T follicular helper cell (primary cell): ENCODE measurements around the gene TNFRSF13B.

ENCODE experiments used
- DNase-seq: peaks from one replicate; pipeline ENCODE4 v3.0.0-alpha.2; 2020; ENCODE audit warnings: low read depth

The TNFRSF13B gene

DNA sequence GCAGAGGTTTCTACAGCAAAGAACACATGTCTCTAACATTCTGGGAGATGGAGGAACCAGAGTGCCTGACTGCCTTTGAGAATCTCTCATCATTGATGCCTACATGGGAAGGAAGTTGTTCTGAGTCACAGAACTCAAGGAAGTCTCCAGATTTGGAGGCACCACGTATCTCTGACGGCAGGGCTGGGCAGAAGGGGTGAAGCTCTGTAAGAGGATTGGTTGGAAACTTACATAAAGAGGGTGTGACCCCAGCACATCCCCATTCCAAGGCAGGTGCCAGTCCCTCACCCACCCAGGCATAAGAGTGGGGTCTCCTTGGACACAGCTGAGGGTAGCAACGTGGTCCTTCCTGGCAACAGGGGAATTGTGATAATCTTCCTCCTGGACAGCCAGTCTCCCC is 17.4 kb downstream of the TNFRSF13B start:
- no peak for DNase-seq

DNA sequence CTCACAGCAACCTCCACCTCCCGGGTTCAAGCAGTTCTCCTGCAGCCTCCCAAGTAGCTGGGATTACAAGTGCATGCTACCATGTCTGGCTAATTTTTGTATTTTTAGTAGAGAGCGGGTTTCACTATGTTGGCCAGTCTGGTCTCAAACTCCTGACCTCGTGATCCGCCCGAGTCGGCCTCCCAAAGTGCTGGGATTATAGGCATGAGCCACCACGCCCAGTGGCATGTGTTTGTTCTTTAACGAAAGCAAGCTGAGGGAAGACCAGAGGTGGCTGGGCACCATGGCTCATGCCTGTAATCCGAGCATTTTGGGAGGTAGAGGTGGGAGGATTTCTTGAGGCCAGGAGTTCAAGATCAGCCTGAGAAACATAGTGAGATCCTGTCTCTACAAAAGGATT is 18.1 kb downstream of the TNFRSF13B start:
- no peak for DNase-seq

DNA sequence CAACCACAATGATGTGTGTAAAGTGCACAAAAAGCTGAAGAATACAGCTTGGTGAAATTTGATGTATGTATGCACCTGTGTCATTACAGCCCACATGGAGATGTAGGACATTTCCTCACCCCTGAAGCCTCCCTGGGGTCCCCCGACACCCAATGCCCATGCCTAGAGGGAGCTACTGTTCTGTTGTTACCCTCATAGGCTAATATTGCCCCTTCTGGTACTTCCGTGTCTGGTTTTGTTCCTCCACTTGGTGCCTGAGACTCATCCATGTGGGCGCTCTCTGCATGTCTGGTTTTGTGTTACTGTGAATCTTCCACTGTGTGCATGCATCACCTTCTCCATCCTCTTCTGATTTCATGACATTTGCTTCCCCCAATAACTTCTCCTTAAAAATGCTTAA is 18.6 kb downstream of the TNFRSF13B start:
- DNase-seq: no peak

DNA sequence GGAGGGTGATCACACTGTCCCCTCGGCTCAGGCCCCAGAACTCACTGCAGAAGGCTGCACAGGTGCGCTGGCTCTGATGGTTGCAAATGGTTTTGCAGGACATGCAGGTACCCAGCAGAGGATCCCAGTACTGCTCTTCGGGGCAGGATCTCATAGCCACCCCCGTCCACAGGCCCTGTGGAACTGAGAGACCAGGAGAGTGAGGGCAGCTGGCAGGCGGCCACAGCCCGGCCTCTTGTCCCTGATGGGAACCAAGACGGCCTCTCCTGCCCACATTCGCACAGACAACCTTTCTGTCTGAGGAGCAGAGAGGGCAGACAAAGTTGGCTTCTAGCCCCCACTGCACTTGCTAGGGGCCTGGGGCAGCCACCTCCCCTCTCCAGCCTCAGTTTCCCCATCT is 19.5 kb downstream of the TNFRSF13B start:
- DNase-seq: no peak

DNA sequence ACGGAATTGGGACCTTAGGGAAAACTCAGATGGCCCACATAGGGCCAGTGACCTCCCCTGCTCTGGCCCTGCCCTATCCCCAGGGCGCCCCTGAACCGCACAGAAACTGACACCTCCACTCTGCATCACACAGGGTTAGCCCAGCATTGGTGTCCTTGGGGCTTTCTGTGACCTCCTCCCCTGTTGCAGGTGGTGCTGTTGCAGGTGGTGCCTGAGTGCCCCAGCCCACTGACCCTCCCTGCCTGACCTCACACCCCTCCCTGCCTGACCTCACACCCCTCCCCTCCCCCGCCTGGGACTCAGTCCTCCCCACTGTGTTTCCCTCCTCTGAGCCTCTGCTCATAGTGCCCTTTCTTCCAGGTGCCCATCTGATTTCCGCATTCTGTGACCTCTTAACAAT is 21.4 kb downstream of the TNFRSF13B start:
- DNase-seq: no peak

DNA sequence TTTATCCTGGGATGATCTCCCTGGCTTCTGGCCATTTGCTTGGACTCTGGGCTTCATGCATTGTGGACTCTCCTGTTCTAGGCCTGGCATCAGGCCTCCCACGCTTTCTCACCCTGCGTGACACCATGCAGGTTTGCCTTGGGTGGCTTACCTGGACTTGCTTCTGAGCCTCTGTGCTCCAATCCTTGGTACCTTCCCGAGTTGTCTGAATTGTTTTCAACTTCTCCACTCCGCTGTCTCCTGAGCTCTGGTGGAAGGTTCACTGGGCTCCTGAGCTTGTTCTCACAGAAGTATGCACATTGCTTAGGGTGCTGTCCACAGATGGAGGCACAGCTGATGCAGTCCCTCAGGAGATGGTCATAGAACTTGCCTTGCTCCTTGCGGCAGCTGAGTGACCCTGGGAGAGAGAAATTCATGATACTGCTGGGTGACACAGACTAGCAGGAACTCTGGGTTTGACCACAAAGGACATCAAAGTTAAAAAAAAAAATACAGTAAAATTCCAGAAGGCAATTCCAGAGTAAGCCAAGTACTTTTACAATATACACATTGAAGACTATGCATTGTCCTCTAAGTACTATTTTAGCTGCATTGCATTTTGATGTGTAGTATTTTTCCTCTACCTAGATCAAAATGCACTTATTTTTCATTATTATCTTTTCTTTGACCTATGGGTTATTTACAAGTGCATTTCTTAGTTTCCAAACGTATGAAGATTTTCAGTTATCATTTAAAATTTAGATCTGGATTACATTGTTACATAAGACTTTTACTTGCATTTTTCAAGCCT is 23.1 kb downstream of the TNFRSF13B start:
- no peak for DNase-seq

DNA sequence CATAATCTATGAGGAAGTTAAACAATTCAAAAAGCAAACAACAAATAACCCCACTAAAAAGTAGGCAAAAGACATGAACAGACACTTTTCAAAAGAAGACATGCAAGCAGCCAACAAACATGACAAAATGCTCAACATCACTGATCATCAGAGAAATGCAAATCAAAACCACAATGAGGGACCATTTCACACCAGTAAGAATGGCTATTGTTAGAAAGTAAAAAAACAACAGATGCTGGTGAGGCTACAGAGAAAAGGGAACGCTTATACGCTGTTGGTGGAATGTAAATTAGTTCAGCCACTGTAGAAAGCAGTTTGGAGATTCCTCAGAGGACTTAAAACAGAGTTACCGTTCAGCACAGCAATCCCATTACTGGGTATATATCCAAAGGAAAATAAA is 24.4 kb downstream of the TNFRSF13B start:
- no peak for DNase-seq

DNA sequence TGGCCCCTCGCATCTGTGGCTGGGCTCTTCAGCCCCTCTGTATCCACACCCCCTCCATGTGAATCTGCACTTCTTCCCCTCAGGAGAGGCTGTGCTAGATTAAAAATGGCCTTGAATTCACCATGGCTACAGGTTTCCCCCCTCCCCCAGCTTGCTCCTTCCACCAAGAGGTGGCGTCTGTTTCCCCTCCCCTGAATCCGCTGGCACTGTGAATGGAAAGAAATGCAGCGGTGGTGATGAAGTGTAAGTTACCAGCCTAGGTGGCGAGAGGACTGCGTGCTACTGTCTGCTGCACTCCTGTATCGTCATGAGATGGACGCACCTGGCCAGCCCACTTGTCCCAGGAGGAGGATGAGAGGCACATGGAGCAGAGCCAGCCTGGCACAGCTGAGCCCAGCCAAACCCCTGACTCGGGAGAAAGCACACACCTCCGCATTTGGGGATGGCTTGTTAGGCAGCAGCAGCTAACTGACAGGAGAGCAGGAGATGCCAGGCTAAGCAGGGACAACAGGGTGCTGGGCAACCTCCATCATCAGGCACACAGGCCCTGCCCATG is 26.2 kb downstream of the TNFRSF13B start:
- DNase-seq: no peak

DNA sequence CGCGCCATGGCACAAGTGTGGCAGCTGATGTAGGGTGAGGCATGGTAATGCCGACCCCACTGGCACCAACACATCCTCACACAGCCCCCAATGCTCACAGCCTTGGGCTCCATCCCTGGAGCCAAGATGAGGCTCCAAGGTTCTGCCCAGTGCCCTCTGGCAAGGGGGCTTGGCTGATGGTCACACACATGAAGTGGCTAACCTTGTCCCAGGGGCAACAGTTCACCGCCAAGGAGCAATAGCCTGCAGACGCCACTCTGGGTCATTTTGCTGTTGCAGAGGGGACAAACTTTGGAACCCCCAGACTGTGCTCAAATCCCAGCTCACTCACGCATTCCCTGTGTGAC is 26.8 kb downstream of the TNFRSF13B start:
- no peak for DNase-seq

DNA sequence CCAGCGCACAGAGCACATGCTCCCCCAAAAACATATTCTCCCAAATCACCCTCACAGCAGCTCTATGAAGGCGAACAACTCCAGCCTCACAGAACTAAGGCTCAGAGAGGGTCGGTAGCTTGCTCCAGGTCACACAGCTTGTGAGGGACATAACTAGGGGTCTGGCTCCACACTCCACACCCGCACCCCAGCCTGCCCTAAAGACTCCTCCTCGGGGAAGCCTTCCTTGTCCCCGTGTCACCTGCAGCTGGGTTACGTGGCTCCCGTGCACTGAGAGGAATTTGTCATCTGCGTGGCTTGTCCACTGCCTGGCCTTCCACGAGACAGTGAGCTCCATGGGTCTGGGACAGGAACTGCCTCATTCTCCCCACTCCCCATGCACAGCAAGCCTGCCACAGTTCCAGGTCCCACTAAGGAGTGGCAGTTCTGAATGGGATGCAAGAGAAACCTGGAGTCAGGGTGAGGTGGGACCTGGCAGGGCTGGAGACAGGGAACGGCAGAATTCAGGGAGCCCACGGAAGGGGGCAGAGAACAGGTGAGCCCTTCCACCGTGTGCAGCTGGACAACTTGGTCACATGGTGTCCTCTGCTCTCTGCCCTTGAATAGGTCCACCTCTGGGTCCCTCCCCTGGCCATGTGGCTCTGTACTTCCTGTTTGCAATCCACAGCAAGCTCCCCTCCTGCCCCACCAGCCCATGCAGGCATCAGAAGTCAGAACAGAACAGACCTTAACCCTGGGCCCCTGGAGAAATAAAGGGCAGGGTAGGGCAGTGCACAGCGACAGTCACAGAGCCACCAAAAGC is 27.4 kb downstream of the TNFRSF13B start:
- DNase-seq: no peak

DNA sequence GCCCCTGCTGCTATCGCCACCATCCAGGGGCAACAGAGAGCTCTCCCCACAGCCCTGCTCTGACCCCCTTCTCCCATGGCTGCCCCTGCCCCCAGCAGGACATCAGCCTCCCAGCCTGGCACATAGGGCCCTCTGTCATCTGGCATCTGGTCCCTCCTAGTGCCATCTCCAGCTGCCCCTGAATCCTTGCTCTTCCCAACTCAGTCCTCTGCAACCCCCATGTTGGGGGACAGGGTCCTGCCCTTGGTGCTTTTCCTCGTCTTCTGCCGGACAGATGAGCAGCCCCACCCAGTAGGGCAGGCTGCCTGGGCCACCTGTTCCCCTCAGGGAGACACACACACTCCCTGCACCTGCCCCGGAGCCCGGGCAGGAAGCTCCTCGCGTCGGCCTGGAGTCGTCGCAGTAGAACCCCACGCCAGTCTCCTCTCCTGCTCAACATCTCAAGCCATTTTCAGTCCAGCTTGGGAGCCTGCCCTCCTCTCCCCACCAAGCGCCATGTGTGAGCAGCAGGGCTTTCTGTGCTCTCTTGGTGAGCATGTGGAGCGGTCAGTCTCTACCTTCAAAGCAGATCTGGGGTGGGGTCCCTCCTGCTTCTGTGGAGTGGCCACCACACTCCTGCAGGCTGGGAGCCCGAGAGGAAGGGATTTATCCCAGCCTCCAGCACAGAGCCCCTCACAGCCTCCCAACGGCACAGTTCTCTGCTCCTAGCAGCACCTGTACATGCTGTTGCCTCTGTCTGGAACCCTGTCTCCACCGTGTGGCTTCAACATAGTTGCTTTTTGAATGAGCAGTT is 28.2 kb downstream of the TNFRSF13B start:
- DNase-seq: no peak

DNA sequence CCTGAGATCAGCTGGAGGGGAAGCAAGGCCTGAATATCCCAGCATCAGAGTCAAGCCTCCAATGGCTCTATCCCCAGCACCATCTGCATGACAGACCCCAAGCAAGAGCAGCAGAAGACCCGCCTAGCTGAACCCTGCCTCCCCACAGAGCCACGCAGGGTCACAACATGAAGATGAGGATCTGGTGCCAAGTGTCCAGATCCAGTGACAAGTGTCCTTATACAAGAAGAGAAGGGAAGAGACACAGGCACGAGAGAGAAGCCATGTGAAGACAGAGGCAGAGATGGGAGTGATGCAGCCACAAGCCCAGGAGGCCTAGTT is 28.9 kb downstream of the TNFRSF13B start:
- no peak for DNase-seq

DNA sequence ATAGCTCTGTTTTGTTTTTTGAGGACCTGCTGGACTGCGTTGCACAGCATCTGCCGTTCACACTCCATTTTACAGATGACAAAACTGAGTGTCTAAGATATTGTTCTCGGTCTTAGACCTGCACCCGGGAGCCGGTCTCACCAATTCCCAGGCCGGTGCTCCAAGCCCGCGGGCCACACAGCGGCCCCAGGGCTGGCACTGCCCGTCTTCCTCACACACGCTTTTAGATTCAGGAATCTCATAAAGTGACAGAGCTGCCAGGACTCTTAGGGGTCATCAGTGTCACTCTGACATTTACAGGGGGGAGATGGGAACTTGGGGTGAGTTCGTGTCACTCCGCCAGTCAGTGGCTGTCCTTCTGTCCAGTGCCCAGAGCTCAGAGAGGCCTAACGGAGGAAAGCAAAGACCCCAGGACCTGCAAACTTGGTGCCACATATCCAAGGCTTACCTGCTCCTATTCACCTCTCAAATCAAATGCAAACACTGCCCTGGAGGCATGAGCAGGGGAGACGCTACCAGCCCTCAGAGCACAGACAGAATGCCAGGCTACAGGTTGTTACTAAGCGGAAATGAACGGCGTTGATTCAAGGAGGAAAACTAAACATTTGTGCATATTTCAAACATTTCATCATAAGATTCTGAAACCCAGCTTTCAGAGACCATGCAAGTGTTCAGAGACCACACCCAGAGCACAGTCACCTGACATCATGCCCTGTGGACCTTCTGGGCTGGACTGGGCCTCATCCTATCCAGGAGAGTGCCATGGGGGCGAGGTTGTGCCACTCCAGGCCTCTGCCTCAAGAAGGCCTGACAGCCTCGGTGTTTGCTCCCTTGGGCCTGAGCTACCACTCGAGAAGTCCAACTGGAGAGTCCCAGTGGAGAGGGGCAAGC is 29.5 kb downstream of the TNFRSF13B start:
- no peak for DNase-seq

DNA sequence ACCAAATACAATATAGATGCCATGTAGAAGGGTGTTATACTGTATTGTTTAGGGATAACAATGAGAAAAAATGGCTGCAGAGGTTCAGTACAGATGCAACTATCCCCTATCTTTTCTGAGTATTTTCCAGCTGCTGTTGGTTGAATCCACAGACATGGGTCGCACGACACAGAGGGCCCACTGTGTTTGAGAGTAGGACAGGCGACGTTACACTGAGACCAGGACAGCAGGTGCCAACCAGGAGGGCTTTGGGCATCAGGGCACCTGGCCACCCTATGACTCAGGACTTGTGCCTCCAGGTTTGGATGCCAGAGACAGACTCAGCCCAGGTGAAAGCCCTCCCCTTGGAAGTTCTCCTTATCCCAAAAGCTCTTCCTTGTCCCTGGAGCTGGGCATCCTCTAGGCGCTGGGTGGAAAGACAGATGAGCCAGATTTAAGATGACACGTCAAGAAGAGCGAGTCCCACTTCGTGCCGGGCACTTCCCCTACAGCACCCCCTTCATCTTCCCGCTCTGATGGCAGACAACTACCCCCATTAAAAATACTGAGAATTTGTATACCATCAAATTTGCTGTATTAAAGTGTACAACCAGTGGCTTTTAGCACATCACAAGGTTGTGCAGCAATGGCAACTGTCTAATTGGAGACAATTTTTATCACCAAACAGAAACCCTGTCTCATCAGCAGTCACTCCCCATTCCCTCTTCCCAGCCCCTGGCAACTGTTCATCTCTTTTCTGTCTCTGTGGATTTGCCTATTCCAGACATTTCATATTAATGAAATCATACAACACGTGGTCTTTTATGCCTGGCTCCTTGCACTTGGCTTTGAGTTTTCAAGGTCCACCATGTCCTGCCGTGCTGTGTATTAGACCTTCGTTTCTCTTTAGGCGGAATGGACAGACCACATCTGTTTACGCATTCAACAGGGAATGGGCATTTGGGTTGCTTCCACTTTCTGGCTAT is 30.6 kb downstream of the TNFRSF13B start:
- no peak for DNase-seq

DNA sequence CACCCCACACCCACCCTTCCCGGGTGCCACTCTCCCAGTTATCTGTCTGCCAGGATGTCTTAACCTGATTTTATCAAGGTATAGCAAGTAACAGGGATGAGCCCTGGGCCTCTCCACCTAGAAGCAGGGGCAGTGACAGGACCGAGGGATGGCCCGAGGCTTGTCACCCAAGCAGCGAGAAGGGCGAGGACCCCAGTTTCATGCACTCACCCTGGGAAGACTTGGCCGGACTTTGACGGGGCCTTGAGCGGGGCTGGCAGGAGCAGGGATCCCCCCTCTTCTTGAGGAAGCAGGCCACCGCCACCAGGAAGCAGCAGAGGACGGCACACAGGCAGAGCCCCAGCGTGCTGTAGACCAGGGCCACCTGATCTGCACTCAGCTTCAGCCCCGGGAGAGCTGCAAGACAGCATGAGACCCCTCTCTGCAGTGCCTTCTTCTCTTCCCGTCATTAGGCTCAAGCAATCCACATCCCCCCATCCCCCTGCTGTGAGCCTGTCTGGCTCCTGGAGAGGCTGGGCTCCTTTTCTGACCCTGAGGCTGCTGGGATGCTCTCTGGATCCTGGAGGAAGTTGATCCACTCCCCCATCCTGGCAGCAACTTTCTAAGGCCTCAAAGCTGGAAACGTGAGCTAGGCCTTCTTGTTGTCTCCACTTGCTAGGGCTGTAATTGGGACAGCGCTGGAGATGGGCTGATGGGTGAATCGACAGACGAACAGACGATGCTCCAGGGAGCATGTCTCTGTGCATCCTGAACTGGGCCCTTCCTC is 31.6 kb downstream of the TNFRSF13B start:
- DNase-seq: no peak

DNA sequence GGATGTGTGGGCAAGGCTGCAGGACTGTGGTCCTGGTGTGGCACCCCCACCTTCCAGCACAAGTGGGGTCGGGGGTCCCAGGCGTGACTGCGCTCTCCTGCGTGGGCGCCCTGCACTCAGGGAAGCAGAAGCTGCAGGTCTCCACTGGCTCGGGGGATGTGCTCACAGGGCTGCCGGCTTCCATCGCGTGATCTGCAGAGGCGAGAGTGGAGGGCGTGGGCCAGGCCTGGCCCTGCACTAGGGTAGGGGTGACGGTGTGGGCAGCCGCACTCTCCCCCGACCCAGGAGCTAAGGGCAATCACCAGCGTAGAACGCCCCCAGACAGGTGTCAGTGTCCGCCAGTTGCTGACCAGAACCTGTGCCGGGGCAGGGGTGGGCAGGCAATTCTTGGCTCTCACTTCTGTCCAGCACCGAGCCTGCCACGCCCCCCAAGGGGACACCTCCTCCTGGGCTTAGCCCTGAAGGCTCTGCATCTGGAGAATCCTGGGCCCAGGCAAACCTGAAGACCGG is 32.3 kb downstream of the TNFRSF13B start:
- no peak for DNase-seq

DNA sequence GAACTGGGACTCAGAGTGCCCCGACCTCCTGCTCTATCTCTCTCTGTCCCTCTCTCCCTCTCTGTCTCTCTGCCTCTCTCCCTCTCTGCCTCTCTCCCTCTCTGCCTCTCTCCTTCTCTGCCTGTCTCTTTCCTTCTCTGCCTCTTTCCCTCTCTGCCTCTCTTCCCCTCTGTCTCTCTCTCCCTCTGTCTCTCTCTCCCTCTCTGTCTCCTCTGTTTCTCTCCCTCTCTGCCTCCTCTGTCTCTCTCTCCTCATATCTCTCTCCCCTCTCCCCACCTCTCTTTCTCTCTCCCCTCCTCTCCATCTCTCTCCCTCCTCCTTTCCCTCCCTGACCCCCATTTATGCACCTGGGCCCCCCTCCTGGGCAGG is 32.7 kb downstream of the TNFRSF13B start:
- no peak for DNase-seq

DNA sequence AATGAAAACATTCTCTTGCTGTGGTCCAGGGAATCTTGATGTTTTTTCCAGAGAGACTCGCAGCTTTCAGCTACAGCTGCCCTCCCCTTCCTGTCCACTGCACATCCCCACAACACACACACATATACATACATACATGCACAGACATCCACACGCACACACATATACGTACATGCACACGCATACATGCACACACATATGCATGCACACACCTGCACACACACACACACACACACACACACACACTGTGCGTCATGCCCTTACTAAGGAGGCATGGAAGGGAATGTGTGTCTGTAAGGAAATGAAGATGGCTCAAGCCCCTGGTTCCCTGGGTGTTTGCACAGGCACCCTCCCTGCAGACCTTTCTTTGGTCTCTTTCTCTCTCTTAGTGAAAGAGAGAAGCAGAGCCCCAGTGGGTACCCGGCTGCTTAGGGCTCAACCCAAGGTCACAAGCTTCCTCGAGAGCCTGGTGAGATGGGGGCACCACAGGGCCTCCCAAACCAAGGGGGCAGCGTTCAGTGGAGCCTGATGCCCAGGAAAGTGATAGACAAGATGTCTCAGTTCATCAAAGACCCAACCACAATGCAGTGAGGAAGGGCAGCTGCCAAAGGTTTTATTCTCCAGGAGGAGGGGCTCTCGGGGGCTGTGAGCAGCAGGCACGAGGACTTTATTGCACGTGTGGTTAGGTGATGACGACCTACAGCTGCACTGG is 33.3 kb downstream of the TNFRSF13B start:
- DNase-seq: no peak

DNA sequence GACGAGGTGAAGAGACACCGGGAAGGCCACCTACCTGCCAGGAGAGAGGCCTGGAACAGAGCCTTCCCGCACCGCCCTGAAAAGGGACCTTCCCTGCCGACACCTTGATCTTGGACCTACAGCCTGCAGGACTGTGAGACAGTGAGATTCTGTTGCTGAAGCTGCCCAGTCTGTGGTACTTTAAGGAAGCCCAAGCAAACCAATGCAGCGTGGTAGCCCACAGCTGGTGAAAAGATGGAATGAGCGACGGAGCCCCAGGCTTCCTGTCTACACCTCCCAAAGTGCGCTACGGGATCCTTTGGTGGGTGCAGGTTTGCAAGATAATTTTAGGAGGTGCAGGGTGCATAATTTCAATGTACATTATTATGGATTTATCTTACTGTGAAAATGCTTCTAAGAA is 33.9 kb downstream of the TNFRSF13B start:
- no peak for DNase-seq
